Keratinocyte (primary cell): ENCODE results near the gene SLC43A3.
"Not testable (repeated sequence)": the region's sequence is repeated elsewhere in the genome, so short reads cannot be mapped to it uniquely, and the experiment has no call there.

Source experiments
- EZH2 ChIP-seq: IDR thresholded peaks from one replicate; pipeline ENCODE4 v1.6.1; 2012; ENCODE audit warnings: inconsistent platforms, mild to moderate bottlenecking, low read length, moderate library complexity
- TF ChIP-seq, protein P1 (sequence below), 3 experiments: IDR thresholded peaks in 1 of 3; conservative IDR thresholded peaks in 1 of 3; optimal IDR thresholded peaks in 1 of 3; 2 replicates in 2 of 3; 3 replicates in 1 of 3; pipeline versions ENCODE3 to v1.5.1; 2011; ENCODE audit warnings: low read length in 3 of 3, mild to moderate bottlenecking in 3 of 3, moderate library complexity in 2 of 3, control low read depth in 1 of 3, inconsistent platforms in 1 of 3; ENCODE audit not compliant: insufficient read depth in 2 of 3; ENCODE audit errors: extremely low read depth in 1 of 3

DNA sequence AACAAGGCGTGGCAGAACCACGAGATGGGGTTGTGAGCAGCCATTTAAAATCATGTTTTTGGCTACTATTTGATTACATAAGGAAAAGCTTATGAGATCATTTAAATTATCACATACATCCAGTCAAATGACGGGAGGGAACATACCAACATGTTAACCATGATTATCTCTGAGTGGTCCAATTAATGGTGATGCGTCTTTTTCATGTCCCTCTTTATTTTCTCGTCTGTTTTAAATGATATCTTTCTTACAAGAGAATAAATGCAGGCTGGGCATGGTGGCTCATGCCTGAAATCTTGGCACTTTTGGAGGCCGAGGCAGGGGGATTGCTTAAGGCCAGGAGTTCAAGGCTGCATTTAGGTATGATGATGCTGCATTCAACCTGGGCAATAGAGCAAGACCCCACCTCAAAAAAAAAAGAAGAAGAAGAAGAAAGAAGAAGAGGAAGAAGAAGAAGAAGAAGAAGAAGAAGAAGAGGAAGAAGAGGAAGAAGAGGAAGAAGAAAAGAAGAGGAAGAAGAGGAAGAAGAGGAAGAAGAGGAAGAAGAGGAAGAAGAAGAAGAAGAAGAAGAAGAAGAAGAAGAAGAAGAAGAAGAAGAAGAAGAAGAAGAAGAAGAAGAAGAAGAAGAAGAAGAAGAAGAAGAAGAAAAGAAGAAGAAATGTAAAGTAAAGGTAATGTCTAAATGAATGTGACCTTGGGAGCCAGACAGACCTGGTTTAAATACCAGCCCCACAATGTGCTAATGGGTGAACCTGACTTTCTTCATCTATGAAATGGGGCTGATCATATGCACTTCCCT is 23.7 kb downstream of the SLC43A3 start:
- TF ChIP-seq, protein P1, sequence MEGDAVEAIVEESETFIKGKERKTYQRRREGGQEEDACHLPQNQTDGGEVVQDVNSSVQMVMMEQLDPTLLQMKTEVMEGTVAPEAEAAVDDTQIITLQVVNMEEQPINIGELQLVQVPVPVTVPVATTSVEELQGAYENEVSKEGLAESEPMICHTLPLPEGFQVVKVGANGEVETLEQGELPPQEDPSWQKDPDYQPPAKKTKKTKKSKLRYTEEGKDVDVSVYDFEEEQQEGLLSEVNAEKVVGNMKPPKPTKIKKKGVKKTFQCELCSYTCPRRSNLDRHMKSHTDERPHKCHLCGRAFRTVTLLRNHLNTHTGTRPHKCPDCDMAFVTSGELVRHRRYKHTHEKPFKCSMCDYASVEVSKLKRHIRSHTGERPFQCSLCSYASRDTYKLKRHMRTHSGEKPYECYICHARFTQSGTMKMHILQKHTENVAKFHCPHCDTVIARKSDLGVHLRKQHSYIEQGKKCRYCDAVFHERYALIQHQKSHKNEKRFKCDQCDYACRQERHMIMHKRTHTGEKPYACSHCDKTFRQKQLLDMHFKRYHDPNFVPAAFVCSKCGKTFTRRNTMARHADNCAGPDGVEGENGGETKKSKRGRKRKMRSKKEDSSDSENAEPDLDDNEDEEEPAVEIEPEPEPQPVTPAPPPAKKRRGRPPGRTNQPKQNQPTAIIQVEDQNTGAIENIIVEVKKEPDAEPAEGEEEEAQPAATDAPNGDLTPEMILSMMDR (optimal IDR thresholded peaks at IDR 0.05 in 1 of 3, IDR thresholded peaks at IDR 0.05 in 1 of 3, conservative IDR thresholded peaks at IDR 0.05 in 1 of 3; ENCODE audit: extremely low read depth in 1 of 3, insufficient read depth in 2 of 3, low read length in 3 of 3): not testable (repeated sequence)
- TF ChIP-seq EZH2: not testable (repeated sequence)
